Measurements from ENCODE around the gene DNAH2. TPM values are rescaled to one million over a fixed set of nuclear protein-coding genes. Genes with fewer than 3 reads are reported as not detected.

Gene DNAH2
- total and polyA plus RNA-seq, 2 of the 13 experiments (the other 11 are each of a cell fraction or from before 2014, with no cell fraction given), result not detected

DNA sequence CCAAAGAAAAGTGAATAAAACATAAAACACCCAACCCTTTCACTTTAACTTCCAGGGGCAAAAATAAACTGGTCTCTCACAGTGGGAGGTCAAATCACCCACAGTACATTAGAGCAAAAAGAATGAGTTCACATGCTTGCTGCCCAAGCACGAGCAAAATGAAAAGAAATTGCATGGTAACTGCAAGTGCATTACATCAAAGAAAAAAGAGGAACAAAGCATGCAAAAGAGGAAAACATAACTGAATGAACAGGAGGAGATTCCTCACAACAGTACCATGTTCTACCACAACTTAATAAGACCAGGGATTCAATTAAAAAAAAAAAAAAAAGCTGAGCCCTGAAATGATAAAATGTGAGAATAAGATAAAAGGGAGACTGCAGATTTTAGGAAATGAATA, 12.3 kb downstream of the DNAH2 start:
- no peak overlapping the region for H2AFZ ChIP-seq (ENCODE audit: low read length)
- no peak overlapping the region for H3K4me2 ChIP-seq (ENCODE audit: low read depth, low read length)
- no peaks in the 10 kb centered on the region for H4K20me1 ChIP-seq (ENCODE audit: insufficient read depth, low read length)
- H3K4me3 ChIP-seq (replicated peaks in 1 of 3; ENCODE audit: insufficient read depth in 1 of 3, low read depth in 2 of 3, low read length in 3 of 3), result no peak overlapping the region
- H3K9me3 ChIP-seq (ENCODE audit: low read length), result no peaks in the 10 kb centered on the region
- DNase-seq (ENCODE audit: low spot score), result no peak
- no TSS peak for BruUV-seq (replicated peaks)
- no peaks in the 10 kb centered on the region for H3K4me1 ChIP-seq (ENCODE audit: insufficient read depth, low read length)
- whole genome bisulfite sequencing (ENCODE audit: low lambda C conversion rate), result 0% methylated on average over 1 of the region's 1 CpG
- ATAC-seq, result no peak
- in situ Hi-C loops (cut with HindIII; ENCODE audit: extremely low pct_ligation_motif_present, low pct_unique_long_range_greater_than_20kb) (no loop called here), intact Hi-C loops (cut with micrococcal nuclease; ENCODE audit: unreplicated experiment) (no loop called here)
- no peak overlapping the region for H3K27ac ChIP-seq (ENCODE audit: extremely low read length, insufficient read depth, low read length)
- no peaks in the 10 kb centered on the region for H3K79me2 ChIP-seq (ENCODE audit: insufficient read depth, low read length)
- CTCF ChIA-PET (ENCODE audit: low intra/inter-chr PET ratio, low total read pairs), result no interaction called here
- TF ChIP-seq ESRRA (CRISPR knock-in tag; IDR thresholded peaks at IDR 0.05; ENCODE audit: low read depth), result no peak
- TF ChIP-seq ZSCAN29 (CRISPR knock-in tag; conservative IDR thresholded peaks at IDR 0.05), result no peak
- TF ChIP-seq, protein P1, sequence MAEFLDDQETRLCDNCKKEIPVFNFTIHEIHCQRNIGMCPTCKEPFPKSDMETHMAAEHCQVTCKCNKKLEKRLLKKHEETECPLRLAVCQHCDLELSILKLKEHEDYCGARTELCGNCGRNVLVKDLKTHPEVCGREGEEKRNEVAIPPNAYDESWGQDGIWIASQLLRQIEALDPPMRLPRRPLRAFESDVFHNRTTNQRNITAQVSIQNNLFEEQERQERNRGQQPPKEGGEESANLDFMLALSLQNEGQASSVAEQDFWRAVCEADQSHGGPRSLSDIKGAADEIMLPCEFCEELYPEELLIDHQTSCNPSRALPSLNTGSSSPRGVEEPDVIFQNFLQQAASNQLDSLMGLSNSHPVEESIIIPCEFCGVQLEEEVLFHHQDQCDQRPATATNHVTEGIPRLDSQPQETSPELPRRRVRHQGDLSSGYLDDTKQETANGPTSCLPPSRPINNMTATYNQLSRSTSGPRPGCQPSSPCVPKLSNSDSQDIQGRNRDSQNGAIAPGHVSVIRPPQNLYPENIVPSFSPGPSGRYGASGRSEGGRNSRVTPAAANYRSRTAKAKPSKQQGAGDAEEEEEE (CRISPR knock-in tag; IDR thresholded peaks at IDR 0.05; ENCODE audit: borderline replicate concordance), result no peak
- TF ChIP-seq ZNF292 (CRISPR knock-in tag; IDR thresholded peaks at IDR 0.05; ENCODE audit: borderline replicate concordance, low read depth), result no peak
- no peak for TF ChIP-seq THYN1 (CRISPR knock-in tag; IDR thresholded peaks at IDR 0.05; ENCODE audit: borderline replicate concordance, low read depth)
- no peaks in the 10 kb centered on the region for H3K36me3 ChIP-seq (replicated peaks in 1 of 2; ENCODE audit: control insufficient read depth in 1 of 2, insufficient read depth in 2 of 2, low read length in 2 of 2)
- peaks cover 3 to 20% of the 10 kb centered on the region in 2 experiments; a peak in 3 of 5 replicates for H3K27me3 ChIP-seq (ENCODE audit: control insufficient read depth in 1 of 2, insufficient read depth in 2 of 2, low read length in 2 of 2)
- H3K9ac ChIP-seq (ENCODE audit: insufficient read depth, low read depth, low read length), result no peak overlapping the region
- FAIRE-seq, result no peak
- POLR2A ChIA-PET, result no interaction called here

DNA sequence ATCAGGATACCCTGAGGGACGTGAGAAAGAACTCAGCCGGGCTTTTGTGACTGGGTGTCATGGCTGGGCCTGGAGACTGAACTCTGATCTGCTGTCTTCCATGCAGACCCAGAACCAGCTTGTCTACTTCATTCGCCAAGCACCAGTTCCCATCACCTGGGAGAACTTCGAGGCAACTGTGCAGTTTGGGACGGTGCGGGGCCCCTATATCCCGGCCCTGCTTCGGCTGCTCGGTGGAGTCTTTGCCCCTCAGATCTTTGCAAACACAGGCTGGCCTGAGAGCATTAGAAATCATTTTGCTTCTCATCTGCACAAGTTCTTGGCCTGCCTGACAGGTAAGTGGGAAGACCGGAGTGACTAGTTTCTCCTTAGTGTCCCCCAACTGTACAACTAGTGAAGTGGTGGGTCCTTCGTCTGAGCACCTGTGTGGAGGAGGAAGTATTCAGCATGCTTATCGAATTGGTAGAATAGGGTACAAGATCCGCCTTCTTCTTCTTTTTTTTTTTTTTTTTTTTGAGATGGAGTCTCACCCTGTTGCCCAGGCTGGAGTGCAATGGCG, 15.5 kb downstream of the DNAH2 start:
- ATAC-seq, result no peak
- ChIA-PET CTCF (ENCODE audit: low intra/inter-chr PET ratio, low total read pairs) (no interaction called here), POLR2A (no interaction called here)
- Histone ChIP-seq H3K9me3 (ENCODE audit: low read length) (no peaks in the 10 kb centered on the region), H3K36me3 (replicated peaks in 1 of 2; ENCODE audit: control insufficient read depth in 1 of 2, insufficient read depth in 2 of 2, low read length in 2 of 2) (no peaks in the 10 kb centered on the region), H3K4me1 (ENCODE audit: insufficient read depth, low read length) (no peaks in the 10 kb centered on the region), H2AFZ (ENCODE audit: low read length) (no peak overlapping the region), H3K4me2 (ENCODE audit: low read depth, low read length) (no peak overlapping the region), H4K20me1 (ENCODE audit: insufficient read depth, low read length) (no peaks in the 10 kb centered on the region), H3K9ac (ENCODE audit: insufficient read depth, low read depth, low read length) (no peak overlapping the region), H3K79me2 (ENCODE audit: insufficient read depth, low read length) (no peaks in the 10 kb centered on the region), H3K27ac (ENCODE audit: extremely low read length, insufficient read depth, low read length) (no peak overlapping the region), H3K4me3 (replicated peaks in 1 of 3; ENCODE audit: insufficient read depth in 1 of 3, low read depth in 2 of 3, low read length in 3 of 3) (no peak overlapping the region), H3K27me3 (ENCODE audit: control insufficient read depth in 1 of 2, insufficient read depth in 2 of 2, low read length in 2 of 2) (peaks cover 11 to 37% of the 10 kb centered on the region in 2 experiments)
- no TSS peak for BruUV-seq (replicated peaks)
- in situ Hi-C loops (cut with HindIII; ENCODE audit: extremely low pct_ligation_motif_present, low pct_unique_long_range_greater_than_20kb) (no loop called here), intact Hi-C loops (cut with micrococcal nuclease; ENCODE audit: unreplicated experiment) (no loop called here)
- no peak for DNase-seq (ENCODE audit: low spot score)
- no peak for FAIRE-seq
- WGBS (ENCODE audit: low lambda C conversion rate), result 34% methylated on average over 7 of the region's 14 CpGs
- TF ChIP-seq MYNN (CRISPR knock-in tag; IDR thresholded peaks at IDR 0.05; ENCODE audit: low read depth), result no peak
- TF ChIP-seq, protein P2, sequence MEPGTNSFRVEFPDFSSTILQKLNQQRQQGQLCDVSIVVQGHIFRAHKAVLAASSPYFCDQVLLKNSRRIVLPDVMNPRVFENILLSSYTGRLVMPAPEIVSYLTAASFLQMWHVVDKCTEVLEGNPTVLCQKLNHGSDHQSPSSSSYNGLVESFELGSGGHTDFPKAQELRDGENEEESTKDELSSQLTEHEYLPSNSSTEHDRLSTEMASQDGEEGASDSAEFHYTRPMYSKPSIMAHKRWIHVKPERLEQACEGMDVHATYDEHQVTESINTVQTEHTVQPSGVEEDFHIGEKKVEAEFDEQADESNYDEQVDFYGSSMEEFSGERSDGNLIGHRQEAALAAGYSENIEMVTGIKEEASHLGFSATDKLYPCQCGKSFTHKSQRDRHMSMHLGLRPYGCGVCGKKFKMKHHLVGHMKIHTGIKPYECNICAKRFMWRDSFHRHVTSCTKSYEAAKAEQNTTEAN (CRISPR knock-in tag; conservative IDR thresholded peaks at IDR 0.05), result no peak
- TF ChIP-seq NR2F1 (CRISPR knock-in tag; IDR thresholded peaks at IDR 0.05), result no peak
- no peak for TF ChIP-seq ZNF792 (CRISPR knock-in tag; IDR thresholded peaks at IDR 0.05)
- no peak for TF ChIP-seq SKI (IDR thresholded peaks at IDR 0.05; ENCODE audit: partially characterized antibody)
- no peak for TF ChIP-seq SIX4 (CRISPR knock-in tag; IDR thresholded peaks at IDR 0.05)
- TF ChIP-seq SMARCC2 (IDR thresholded peaks at IDR 0.05), result no peak
- no peak for TF ChIP-seq ZNF691 (CRISPR knock-in tag; IDR thresholded peaks at IDR 0.05; ENCODE audit: borderline replicate concordance, low read depth)
